GM12878 (cell line): ENCODE data around the gene TMEM212. TPM values are rescaled to one million over a fixed set of nuclear protein-coding genes. Genes with fewer than 3 reads are reported as not detected.

ENCODE experiments used
- ATF7 ChIP-seq: fragments of 450-650 bp; IDR thresholded peaks from 2 replicates; pipeline ENCODE4 v1.6.1; 2016; ENCODE audit warnings: low read depth, mild to moderate bottlenecking
- BACH1 ChIP-seq: fragments of 450-650 bp; IDR thresholded peaks from 2 replicates; pipeline ENCODE4 v1.6.1; 2017; ENCODE audit warnings: mild to moderate bottlenecking, borderline replicate concordance
- EED ChIP-seq: sonication (generic); IDR thresholded peaks from 2 replicates; pipeline ENCODE4 v1.6.1; 2016; ENCODE audit warnings: antibody characterized with exemption, low read depth
- HCFC1 ChIP-seq: fragments of 150-350 bp; IDR thresholded peaks from 2 replicates; pipeline ENCODE4 v1.6.1; 2014; ENCODE audit warnings: low read length
- MLLT1 ChIP-seq: fragments of 450-650 bp; IDR thresholded peaks from 2 replicates; pipeline ENCODE4 v1.6.1; 2016; ENCODE audit warnings: mild to moderate bottlenecking
- MYC ChIP-seq: IDR thresholded peaks from 2 replicates; pipeline ENCODE4 v1.6.1; 2011; ENCODE audit warnings: mild to moderate bottlenecking, low read length, moderate library complexity, inconsistent platforms; ENCODE audit not compliant: insufficient read depth, insufficient replicate concordance, insufficient read length, severe bottlenecking
- NKRF ChIP-seq: fragments of 450-650 bp; conservative IDR thresholded peaks from 2 replicates; pipeline ENCODE4 v1.6.1; 2017; ENCODE audit warnings: mild to moderate bottlenecking, moderate library complexity
- NR2C2 ChIP-seq: IDR thresholded peaks from 2 replicates; pipeline ENCODE4 v1.6.1; 2011; ENCODE audit warnings: borderline replicate concordance, low read depth; ENCODE audit not compliant: control insufficient read depth, insufficient read length
- POLR2AphosphoS2 ChIP-seq: IDR thresholded peaks from 2 replicates; pipeline ENCODE4 v1.6.1; 2011; ENCODE audit warnings: low read depth, mild to moderate bottlenecking, low read length, improper control_type of control experiment, moderate library complexity
- POU2F2 ChIP-seq: IDR thresholded peaks from 3 replicates; pipeline ENCODE4 v1.6.1; 2011; ENCODE audit warnings: low read depth, mild to moderate bottlenecking, low read length, borderline replicate concordance
- RELA ChIP-seq: fragments of 450-650 bp; IDR thresholded peaks from 2 replicates; pipeline ENCODE4 v1.8.0; 2014; ENCODE audit warnings: borderline replicate concordance; ENCODE audit not compliant: partially characterized antibody
- SMAD1 ChIP-seq: fragments of 450-650 bp; IDR thresholded peaks from 2 replicates; pipeline ENCODE4 v1.6.1; 2018; ENCODE audit warnings: mild to moderate bottlenecking, low read depth; ENCODE audit not compliant: partially characterized antibody
- TCF3 ChIP-seq: IDR thresholded peaks from 2 replicates; pipeline ENCODE4 v1.6.1; 2012; ENCODE audit warnings: low read depth, mild to moderate bottlenecking, low read length, borderline replicate concordance; ENCODE audit not compliant: insufficient read depth
- polyA plus RNA-seq, 11 experiments: library from polyadenylated mRNA; depleted of rRNA in 4 of 11; unstranded in 6 of 11; stranded (reverse) in 5 of 11; fragments of >200 nt; fragmentation: Nextera tagmentation in 4 of 11; fragmentation: Illumina TruSeq in 1 of 11; extraction: Ambion mirVana in 4 of 11; extraction: Trizol in 1 of 11; gene quantifications; 1 replicate in 1 of 11; 2 replicates in 10 of 11; pipeline versions ENCODE4 v1.2.1 to v1.2.3, GENCODE V29; 2011 to 2016; ENCODE audit warnings: inconsistent platforms in 2 of 11, missing spikeins in 2 of 11, low read depth in 1 of 11
- total RNA-seq, 4 experiments: library from RNA; depleted of rRNA in 3 of 4; stranded (reverse); fragments of >200 nt in 3 of 4; fragmentation: Illumina TruSeq in 1 of 4; extraction: Trizol in 1 of 4; gene quantifications; 2 replicates each; pipeline versions ENCODE4 v1.2.1 to v1.2.3, GENCODE V29; 2013 to 2021
- TF ChIP-seq, protein P1 (sequence below): fragments of 150-350 bp; IDR thresholded peaks from 2 replicates; pipeline ENCODE4 v1.6.1; 2014; ENCODE audit warnings: mild to moderate bottlenecking, low read depth, low read length
- TF ChIP-seq, protein P2 (sequence below): fragments of 450-650 bp; IDR thresholded peaks from 2 replicates; pipeline ENCODE4 v1.6.1; 2016; ENCODE audit warnings: mild to moderate bottlenecking, moderate library complexity, borderline replicate concordance
- TF ChIP-seq, protein P3 (sequence below): IDR thresholded peaks from 2 replicates; pipeline ENCODE4 v1.6.1; 2012; ENCODE audit warnings: mild to moderate bottlenecking, low read depth, low read length

The TMEM212 gene
- total and polyA plus RNA-seq, 10 of the 15 experiments (the other 5 are each of a cell fraction or from before 2014, with no cell fraction given) = not detected

DNA sequence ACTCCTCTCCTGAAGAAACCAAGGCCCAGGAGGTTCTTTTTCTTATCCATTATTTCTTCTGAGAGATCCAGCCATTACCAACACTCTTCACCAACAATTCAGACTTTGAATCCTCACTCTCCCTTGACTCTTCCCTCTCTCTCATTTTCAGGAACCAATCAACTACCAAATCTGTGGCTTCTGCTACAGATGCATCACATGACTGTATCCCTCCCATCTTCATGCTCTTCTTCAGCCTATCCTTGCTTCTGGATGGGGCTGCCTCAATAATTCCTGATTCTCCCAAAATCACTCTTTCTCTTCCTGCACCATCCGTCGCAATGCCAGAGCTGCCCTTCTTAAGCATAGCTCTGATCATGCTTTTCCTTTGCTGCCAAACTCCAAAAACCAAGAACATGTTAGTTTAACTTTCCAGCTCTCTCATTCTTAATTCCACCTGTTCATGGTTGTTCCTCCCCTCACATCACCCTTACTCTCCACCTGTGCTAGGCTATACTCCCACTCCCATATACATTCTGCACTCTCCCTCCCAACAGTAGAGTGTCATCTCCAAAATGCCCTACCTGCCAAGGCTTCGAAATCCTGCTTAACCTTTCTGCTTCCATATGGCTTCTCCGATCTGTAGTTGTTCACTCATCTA is 46.4 kb upstream of the TMEM212 start (continued):
- TF ChIP-seq SMAD1 (peak; percentile 61), RELA (no peak), MYC (no peak), EED (no peak), HCFC1 (no peak), MLLT1 (peak; percentile 92; the same call in 1 of the 2 replicates), BACH1 (0 out of 2 replicates have a peak, but pooled peaks have one; percentile 47), POLR2AphosphoS2 (no peak), POU2F2 (no peak), ATF7 (no peak), TCF3 (no peak), NKRF (no peak), NR2C2 (no peak)
- TF ChIP-seq, protein P1, sequence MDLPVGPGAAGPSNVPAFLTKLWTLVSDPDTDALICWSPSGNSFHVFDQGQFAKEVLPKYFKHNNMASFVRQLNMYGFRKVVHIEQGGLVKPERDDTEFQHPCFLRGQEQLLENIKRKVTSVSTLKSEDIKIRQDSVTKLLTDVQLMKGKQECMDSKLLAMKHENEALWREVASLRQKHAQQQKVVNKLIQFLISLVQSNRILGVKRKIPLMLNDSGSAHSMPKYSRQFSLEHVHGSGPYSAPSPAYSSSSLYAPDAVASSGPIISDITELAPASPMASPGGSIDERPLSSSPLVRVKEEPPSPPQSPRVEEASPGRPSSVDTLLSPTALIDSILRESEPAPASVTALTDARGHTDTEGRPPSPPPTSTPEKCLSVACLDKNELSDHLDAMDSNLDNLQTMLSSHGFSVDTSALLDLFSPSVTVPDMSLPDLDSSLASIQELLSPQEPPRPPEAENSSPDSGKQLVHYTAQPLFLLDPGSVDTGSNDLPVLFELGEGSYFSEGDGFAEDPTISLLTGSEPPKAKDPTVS = no peak
- TF ChIP-seq, protein P2, sequence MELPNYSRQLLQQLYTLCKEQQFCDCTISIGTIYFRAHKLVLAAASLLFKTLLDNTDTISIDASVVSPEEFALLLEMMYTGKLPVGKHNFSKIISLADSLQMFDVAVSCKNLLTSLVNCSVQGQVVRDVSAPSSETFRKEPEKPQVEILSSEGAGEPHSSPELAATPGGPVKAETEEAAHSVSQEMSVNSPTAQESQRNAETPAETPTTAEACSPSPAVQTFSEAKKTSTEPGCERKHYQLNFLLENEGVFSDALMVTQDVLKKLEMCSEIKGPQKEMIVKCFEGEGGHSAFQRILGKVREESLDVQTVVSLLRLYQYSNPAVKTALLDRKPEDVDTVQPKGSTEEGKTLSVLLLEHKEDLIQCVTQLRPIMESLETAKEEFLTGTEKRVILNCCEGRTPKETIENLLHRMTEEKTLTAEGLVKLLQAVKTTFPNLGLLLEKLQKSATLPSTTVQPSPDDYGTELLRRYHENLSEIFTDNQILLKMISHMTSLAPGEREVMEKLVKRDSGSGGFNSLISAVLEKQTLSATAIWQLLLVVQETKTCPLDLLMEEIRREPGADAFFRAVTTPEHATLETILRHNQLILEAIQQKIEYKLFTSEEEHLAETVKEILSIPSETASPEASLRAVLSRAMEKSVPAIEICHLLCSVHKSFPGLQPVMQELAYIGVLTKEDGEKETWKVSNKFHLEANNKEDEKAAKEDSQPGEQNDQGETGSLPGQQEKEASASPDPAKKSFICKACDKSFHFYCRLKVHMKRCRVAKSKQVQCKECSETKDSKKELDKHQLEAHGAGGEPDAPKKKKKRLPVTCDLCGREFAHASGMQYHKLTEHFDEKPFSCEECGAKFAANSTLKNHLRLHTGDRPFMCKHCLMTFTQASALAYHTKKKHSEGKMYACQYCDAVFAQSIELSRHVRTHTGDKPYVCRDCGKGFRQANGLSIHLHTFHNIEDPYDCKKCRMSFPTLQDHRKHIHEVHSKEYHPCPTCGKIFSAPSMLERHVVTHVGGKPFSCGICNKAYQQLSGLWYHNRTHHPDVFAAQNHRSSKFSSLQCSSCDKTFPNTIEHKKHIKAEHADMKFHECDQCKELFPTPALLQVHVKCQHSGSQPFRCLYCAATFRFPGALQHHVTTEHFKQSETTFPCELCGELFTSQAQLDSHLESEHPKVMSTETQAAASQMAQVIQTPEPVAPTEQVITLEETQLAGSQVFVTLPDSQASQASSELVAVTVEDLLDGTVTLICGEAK = no peak
- TF ChIP-seq, protein P3, sequence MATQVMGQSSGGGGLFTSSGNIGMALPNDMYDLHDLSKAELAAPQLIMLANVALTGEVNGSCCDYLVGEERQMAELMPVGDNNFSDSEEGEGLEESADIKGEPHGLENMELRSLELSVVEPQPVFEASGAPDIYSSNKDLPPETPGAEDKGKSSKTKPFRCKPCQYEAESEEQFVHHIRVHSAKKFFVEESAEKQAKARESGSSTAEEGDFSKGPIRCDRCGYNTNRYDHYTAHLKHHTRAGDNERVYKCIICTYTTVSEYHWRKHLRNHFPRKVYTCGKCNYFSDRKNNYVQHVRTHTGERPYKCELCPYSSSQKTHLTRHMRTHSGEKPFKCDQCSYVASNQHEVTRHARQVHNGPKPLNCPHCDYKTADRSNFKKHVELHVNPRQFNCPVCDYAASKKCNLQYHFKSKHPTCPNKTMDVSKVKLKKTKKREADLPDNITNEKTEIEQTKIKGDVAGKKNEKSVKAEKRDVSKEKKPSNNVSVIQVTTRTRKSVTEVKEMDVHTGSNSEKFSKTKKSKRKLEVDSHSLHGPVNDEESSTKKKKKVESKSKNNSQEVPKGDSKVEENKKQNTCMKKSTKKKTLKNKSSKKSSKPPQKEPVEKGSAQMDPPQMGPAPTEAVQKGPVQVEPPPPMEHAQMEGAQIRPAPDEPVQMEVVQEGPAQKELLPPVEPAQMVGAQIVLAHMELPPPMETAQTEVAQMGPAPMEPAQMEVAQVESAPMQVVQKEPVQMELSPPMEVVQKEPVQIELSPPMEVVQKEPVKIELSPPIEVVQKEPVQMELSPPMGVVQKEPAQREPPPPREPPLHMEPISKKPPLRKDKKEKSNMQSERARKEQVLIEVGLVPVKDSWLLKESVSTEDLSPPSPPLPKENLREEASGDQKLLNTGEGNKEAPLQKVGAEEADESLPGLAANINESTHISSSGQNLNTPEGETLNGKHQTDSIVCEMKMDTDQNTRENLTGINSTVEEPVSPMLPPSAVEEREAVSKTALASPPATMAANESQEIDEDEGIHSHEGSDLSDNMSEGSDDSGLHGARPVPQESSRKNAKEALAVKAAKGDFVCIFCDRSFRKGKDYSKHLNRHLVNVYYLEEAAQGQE = no peak
